ENCODE measurements around the gene SLC8A1. TPM values are rescaled to one million over a fixed set of nuclear protein-coding genes. Genes with fewer than 3 reads are reported as not detected.

Gene SLC8A1
- total RNA-seq, 1 donor = 82.9 TPM

- no peak for DNase-seq (ENCODE audit: insufficient read length, low spot score, missing footprints)
These were observed 149.1 kb downstream of the SLC8A1 start for GRCh38 chr2:40302751-40303325.

GRCh38 chr2:40300391-40300790, 151.5 kb downstream of the SLC8A1 start:
- DNase-seq (ENCODE audit: insufficient read length, low spot score, missing footprints) = no peak

More at GRCh38 chr2:40302751-40303325, 149.1 kb downstream of the SLC8A1 start:
- H3K36me3 ChIP-seq (ENCODE audit: insufficient read depth, low read length) = no peaks in the 10 kb centered on the region
- no peaks in the 10 kb centered on the region for H3K79me2 ChIP-seq (ENCODE audit: insufficient read depth, low read length)
- H3K9me3 ChIP-seq (ENCODE audit: low read depth, low read length) = no peaks in the 10 kb centered on the region
- no peak overlapping the region for H3K4me3 ChIP-seq (ENCODE audit: insufficient read depth, low read length)
- TF ChIP-seq, protein P1, sequence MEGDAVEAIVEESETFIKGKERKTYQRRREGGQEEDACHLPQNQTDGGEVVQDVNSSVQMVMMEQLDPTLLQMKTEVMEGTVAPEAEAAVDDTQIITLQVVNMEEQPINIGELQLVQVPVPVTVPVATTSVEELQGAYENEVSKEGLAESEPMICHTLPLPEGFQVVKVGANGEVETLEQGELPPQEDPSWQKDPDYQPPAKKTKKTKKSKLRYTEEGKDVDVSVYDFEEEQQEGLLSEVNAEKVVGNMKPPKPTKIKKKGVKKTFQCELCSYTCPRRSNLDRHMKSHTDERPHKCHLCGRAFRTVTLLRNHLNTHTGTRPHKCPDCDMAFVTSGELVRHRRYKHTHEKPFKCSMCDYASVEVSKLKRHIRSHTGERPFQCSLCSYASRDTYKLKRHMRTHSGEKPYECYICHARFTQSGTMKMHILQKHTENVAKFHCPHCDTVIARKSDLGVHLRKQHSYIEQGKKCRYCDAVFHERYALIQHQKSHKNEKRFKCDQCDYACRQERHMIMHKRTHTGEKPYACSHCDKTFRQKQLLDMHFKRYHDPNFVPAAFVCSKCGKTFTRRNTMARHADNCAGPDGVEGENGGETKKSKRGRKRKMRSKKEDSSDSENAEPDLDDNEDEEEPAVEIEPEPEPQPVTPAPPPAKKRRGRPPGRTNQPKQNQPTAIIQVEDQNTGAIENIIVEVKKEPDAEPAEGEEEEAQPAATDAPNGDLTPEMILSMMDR (IDR thresholded peaks at IDR 0.05; ENCODE audit: extremely low read depth, low read depth, low read length) = no peak
- H4K20me1 ChIP-seq (ENCODE audit: insufficient read depth, low read length) = no peaks in the 10 kb centered on the region
- H2AFZ ChIP-seq (ENCODE audit: low read length) = no peak overlapping the region
- no peak overlapping the region for H3K27ac ChIP-seq (ENCODE audit: low read depth, low read length)
- no peak overlapping the region for H3K4me2 ChIP-seq (ENCODE audit: insufficient read depth, low read length)
- H3K27me3 ChIP-seq (ENCODE audit: insufficient read depth, low read length) = no peaks in the 10 kb centered on the region
- H3K4me1 ChIP-seq (ENCODE audit: insufficient read depth, low read length) = peaks cover 4% of the 10 kb centered on the region

GRCh38 chr2:40299781-40300180, 152.1 kb downstream of the SLC8A1 start:
- Histone ChIP-seq H3K9me3 (ENCODE audit: low read depth, low read length) (no peaks in the 10 kb centered on the region), H3K79me2 (ENCODE audit: insufficient read depth, low read length) (no peaks in the 10 kb centered on the region), H3K4me2 (ENCODE audit: insufficient read depth, low read length) (no peak overlapping the region), H3K4me1 (ENCODE audit: insufficient read depth, low read length) (peaks cover 4% of the 10 kb centered on the region), H3K4me3 (ENCODE audit: insufficient read depth, low read length) (no peak overlapping the region), H3K36me3 (ENCODE audit: insufficient read depth, low read length) (no peaks in the 10 kb centered on the region), H3K27me3 (ENCODE audit: insufficient read depth, low read length) (no peaks in the 10 kb centered on the region), H4K20me1 (ENCODE audit: insufficient read depth, low read length) (no peaks in the 10 kb centered on the region), H2AFZ (ENCODE audit: low read length) (no peak overlapping the region), H3K27ac (ENCODE audit: low read depth, low read length) (no peak overlapping the region)
- TF ChIP-seq, protein P1 (IDR thresholded peaks at IDR 0.05; ENCODE audit: extremely low read depth, low read depth, low read length) = no peak
- DNase-seq (ENCODE audit: insufficient read length, low spot score, missing footprints) = no peak

More at GRCh38 chr2:40300391-40300790, 151.5 kb downstream of the SLC8A1 start:
- Histone ChIP-seq H3K9me3 (ENCODE audit: low read depth, low read length) (no peaks in the 10 kb centered on the region), H3K79me2 (ENCODE audit: insufficient read depth, low read length) (no peaks in the 10 kb centered on the region), H3K4me1 (ENCODE audit: insufficient read depth, low read length) (peaks cover 4% of the 10 kb centered on the region), H2AFZ (ENCODE audit: low read length) (no peak overlapping the region), H3K36me3 (ENCODE audit: insufficient read depth, low read length) (no peaks in the 10 kb centered on the region), H3K4me2 (ENCODE audit: insufficient read depth, low read length) (no peak overlapping the region), H3K27ac (ENCODE audit: low read depth, low read length) (no peak overlapping the region), H3K4me3 (ENCODE audit: insufficient read depth, low read length) (no peak overlapping the region), H3K27me3 (ENCODE audit: insufficient read depth, low read length) (no peaks in the 10 kb centered on the region), H4K20me1 (ENCODE audit: insufficient read depth, low read length) (no peaks in the 10 kb centered on the region)
- TF ChIP-seq, protein P1 (IDR thresholded peaks at IDR 0.05; ENCODE audit: extremely low read depth, low read depth, low read length) = no peak

DNA sequence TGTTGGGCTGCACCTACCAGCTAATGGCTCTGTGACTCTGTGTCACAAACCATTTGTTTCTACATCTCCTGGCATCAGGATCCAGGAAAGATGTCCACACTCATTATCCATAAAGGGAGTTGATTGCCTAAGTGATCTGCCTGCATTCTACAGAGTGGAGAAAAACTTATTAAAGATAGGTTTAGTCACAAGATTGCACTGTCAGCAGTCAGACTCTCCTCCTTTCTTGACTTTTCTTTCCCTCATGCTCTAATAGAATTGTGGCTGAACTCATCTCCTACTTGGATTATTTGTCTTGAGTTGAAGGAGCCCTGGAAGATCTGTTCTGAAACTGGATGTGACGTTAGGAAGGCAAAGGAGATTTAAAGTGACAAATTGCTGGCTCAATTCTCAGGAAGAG, 152.7 kb downstream of the SLC8A1 start:
- TF ChIP-seq, protein P1 (IDR thresholded peaks at IDR 0.05; ENCODE audit: extremely low read depth, low read depth, low read length) = no peak
- H3K27me3 ChIP-seq (ENCODE audit: insufficient read depth, low read length) = no peaks in the 10 kb centered on the region
- H3K4me1 ChIP-seq (ENCODE audit: insufficient read depth, low read length) = peaks cover 2% of the 10 kb centered on the region
- no peaks in the 10 kb centered on the region for H3K36me3 ChIP-seq (ENCODE audit: insufficient read depth, low read length)
- H4K20me1 ChIP-seq (ENCODE audit: insufficient read depth, low read length) = no peaks in the 10 kb centered on the region
- DNase-seq (ENCODE audit: insufficient read length, low spot score, missing footprints) = no peak
- no peaks in the 10 kb centered on the region for H3K9me3 ChIP-seq (ENCODE audit: low read depth, low read length)
- no peak overlapping the region for H2AFZ ChIP-seq (ENCODE audit: low read length)
- no peak overlapping the region for H3K4me2 ChIP-seq (ENCODE audit: insufficient read depth, low read length)
- no peaks in the 10 kb centered on the region for H3K79me2 ChIP-seq (ENCODE audit: insufficient read depth, low read length)
- no peak overlapping the region for H3K27ac ChIP-seq (ENCODE audit: low read depth, low read length)
- no peak overlapping the region for H3K4me3 ChIP-seq (ENCODE audit: insufficient read depth, low read length)

Measured in osteoblast (primary cell).